ENCODE data around the gene ATP9A.
"Not testable (repeated sequence)": the region's sequence is repeated elsewhere in the genome, so short reads cannot be mapped to it uniquely, and the experiment has no call there.

Gene ATP9A

DNA sequence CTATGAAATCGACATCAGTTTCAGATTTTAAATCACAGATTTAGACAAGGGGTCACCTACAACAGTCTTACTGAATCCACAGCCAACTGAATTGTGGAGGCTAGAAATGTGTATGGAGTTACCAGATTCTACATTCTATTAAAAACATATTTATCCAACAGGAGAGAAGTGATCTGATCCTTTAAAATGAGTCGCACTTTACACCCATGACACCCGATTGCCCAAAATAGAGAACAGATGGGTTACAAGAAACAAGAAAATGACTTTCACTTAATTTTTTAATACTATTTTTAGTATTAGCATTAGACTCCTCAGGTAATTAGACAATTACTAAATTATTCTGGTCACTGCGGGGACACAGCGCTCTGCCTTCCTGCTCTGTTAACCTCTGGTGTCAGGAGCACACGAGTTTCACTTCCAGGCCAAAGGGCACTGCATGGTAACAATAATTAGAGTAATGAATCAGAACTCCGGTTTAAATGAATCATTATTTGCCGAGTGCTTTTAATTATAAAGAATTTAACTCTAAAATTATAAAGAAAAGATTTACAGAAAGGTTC, 108.6 kb downstream of the ATP9A start:
- TF ChIP-seq, protein P1, sequence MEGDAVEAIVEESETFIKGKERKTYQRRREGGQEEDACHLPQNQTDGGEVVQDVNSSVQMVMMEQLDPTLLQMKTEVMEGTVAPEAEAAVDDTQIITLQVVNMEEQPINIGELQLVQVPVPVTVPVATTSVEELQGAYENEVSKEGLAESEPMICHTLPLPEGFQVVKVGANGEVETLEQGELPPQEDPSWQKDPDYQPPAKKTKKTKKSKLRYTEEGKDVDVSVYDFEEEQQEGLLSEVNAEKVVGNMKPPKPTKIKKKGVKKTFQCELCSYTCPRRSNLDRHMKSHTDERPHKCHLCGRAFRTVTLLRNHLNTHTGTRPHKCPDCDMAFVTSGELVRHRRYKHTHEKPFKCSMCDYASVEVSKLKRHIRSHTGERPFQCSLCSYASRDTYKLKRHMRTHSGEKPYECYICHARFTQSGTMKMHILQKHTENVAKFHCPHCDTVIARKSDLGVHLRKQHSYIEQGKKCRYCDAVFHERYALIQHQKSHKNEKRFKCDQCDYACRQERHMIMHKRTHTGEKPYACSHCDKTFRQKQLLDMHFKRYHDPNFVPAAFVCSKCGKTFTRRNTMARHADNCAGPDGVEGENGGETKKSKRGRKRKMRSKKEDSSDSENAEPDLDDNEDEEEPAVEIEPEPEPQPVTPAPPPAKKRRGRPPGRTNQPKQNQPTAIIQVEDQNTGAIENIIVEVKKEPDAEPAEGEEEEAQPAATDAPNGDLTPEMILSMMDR (IDR thresholded peaks at IDR 0.05; ENCODE audit: low read depth, low read length) = no peak
- H3K4me3 ChIP-seq (ENCODE audit: low read depth, low read length) = no peak overlapping the region

DNA sequence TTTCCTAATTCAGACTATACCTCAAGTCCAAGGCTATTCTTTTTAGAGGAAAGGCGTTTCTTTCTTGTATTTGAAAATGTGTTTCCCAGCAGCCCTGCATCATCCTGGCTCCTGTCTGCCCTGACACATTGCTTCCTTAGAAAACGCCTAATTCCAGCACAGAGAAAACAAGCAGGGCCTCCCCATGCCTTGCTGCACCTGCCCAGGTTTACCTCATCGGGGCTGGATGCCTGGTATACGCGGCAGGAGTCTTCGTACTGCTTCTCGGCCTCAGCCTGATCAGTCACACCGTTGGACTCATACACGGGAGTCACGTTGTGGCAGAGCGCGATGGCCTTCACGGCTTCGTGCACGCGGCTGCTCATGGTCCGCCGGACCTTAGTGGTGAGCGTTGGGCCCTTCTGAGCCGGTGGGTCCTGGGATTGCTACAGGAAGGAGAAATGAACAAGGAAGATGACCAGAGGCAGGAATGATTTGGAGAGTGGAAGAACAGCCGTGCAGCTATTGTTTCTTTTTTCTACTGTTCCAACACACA, 111.4 kb downstream of the ATP9A start:
- no peak overlapping the region for H3K4me3 ChIP-seq (ENCODE audit: low read depth, low read length)
- TF ChIP-seq, protein P1 (IDR thresholded peaks at IDR 0.05; ENCODE audit: low read depth, low read length) = no peak

DNA sequence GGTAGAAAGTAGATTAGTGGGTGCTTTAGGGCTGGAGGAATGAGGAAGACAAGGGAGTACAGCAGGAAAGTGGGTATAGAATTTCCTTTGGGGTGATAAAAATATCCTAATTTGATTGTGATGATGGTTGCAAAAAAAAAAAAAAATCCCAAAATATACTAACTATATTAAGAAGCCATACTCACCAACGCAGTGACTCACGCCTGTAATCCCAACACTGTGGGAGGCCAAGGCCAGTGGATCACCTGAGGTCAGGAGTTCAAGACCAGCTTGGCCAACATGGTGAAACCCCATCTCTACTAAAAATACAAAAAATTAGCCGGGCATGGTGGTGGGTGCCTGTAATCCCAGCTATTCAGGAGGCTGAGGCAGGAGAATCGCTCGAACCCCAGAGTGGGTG, 112.1 kb downstream of the ATP9A start:
- not testable (repeated sequence) for H3K4me3 ChIP-seq (ENCODE audit: low read depth, low read length)

DNA sequence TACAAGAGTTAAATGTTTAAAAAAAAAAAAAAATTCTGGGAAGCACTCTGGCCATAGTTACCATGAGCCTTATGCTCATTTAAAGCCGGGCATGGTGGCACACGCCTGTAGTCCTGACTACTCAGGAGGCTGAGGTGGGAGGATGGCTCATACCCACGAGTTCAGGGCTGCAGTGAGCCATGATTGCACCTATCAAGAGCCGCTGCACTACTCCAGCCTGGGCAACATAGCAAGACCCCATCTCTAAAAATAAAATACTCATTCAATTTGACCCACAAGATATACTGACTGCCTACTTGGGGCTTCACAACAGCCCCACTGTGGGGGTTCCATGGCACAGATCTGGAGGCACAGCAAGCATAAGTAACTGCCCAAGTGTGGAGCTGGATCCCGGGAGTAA, 113.7 kb downstream of the ATP9A start:
- TF ChIP-seq, protein P1 (IDR thresholded peaks at IDR 0.05; ENCODE audit: low read depth, low read length) = no peak
- no peak overlapping the region for H3K4me3 ChIP-seq (ENCODE audit: low read depth, low read length)

DNA sequence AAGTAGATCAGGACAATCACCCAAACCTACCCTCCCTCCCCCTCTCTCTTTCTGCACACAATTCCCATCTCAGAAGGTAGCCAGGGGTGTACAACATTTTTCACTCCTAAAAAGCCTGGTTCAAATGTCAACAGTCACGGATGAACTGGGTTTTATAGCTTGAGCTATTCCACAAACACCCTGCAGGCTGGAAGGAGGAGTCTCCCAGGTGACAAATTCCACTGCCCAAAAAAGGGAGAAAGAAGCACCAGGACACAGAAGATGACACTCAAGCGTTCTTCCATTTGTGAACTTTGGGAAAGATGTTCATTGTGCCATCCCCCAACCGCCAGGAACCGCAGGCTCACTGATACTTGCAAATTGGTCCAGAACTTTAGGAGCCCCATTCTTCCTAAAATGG, 114.1 kb downstream of the ATP9A start:
- TF ChIP-seq, protein P1 (IDR thresholded peaks at IDR 0.05; ENCODE audit: low read depth, low read length) = no peak
- H3K4me3 ChIP-seq (ENCODE audit: low read depth, low read length) = no peak overlapping the region

DNA sequence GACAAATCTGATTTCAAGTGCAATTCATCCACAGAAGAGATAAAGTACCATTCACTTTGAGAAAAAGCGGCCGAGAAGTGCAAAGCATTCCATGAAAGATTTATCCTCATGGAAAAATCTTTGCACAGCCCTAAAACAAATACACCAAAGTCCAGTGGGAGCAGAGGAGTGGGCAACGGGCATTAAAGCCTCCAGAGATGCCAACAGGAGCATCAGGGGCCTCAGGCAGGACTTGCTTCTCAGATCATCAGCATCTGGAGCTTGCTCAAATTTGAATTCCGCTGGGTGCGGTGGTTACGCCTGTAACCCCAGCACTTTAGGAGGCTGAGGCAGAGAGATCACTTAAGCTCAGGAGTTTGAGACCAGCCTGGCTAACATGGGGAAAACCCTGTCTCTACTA, 115.0 kb downstream of the ATP9A start:
- no peak overlapping the region for H3K4me3 ChIP-seq (ENCODE audit: low read depth, low read length)
- TF ChIP-seq, protein P1 (IDR thresholded peaks at IDR 0.05; ENCODE audit: low read depth, low read length) = no peak

DNA sequence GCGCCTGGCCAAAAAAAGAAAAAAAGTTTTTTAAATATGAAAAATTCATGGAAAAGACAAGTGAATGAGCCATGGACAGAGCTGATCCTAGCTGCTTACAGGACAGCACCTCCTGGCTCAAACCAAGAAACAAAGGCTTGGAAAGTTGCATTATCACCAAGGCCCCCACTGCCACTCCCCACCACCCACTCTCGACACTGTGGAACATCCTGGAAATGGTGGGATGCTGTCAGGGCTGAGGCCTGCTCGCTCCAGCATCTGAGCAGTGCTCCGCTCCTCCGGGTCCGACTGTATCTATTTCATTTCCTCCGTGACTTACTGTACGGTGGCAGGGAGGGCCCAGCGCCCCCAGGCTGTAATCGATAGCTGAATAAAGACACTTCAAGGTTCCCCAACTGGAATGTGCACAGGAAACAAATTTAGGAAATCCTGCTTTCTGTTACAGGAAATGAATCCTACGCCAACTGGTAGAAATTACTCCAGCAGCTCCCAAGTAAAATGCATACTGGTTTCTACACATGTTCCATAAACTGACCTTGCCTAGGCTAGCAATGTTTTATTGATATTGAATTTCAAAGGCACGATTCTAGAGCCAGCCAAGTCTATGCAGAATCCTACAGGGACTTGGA, 116.2 kb downstream of the ATP9A start:
- no peak overlapping the region for H3K4me3 ChIP-seq (ENCODE audit: low read depth, low read length)
- TF ChIP-seq, protein P1 (IDR thresholded peaks at IDR 0.05; ENCODE audit: low read depth, low read length) = no peak

All from WI38 (cell line).